CD14-positive monocyte (primary cell): ENCODE measurements around the gene DGKI. TPM values are rescaled to one million over a fixed set of nuclear protein-coding genes. Genes with fewer than 3 reads are reported as not detected.

Experiments used
- DNase-seq, 3 donors: peaks; one replicate each; pipeline ENCODE4 v3.0.0-alpha.2; 2011 to 2022
- H2AFZ ChIP-seq: 2 replicates; pipeline ENCODE4 v1.6.0; 2012; ENCODE audit warnings: mild to moderate bottlenecking, low read depth, low read length, inconsistent platforms; ENCODE audit not compliant: insufficient read depth, poor library complexity, severe bottlenecking
- H3K27ac ChIP-seq, 2 donors: 1 replicate in 1 of 2; 2 replicates in 1 of 2; pipeline ENCODE4 v1.5.1; 2012 to 2013; ENCODE audit warnings: low read length in 2 of 2, control low read depth in 1 of 2, inconsistent platforms in 1 of 2, low read depth in 1 of 2, mild to moderate bottlenecking in 1 of 2
- H3K27me3 ChIP-seq, 2 donors: one replicate each; pipeline versions ENCODE4 v1.6.0 to v1.6.1; 2011 to 2013; ENCODE audit warnings: low read length in 2 of 2; ENCODE audit not compliant: control insufficient read depth in 2 of 2, insufficient read depth in 2 of 2
- H3K36me3 ChIP-seq, 2 donors: replicated peaks in 1 of 2; 1 replicate in 1 of 2; 2 replicates in 1 of 2; pipeline versions ENCODE4 v1.5.1 to v1.6.1; 2012 to 2013; ENCODE audit warnings: low read length in 2 of 2, control low read depth in 1 of 2, inconsistent platforms in 1 of 2, mild to moderate bottlenecking in 1 of 2; ENCODE audit not compliant: insufficient read depth in 2 of 2, control insufficient read depth in 1 of 2
- H3K4me1 ChIP-seq, 2 donors: 1 replicate in 1 of 2; 2 replicates in 1 of 2; pipeline versions ENCODE4 v1.5.1 to v1.6.1; 2012 to 2013; ENCODE audit warnings: low read length in 2 of 2, control low read depth in 1 of 2, inconsistent platforms in 1 of 2, mild to moderate bottlenecking in 1 of 2, moderate library complexity in 1 of 2; ENCODE audit not compliant: insufficient read depth in 2 of 2, control insufficient read depth in 1 of 2
- H3K4me2 ChIP-seq: replicated peaks from 2 replicates; pipeline ENCODE3; 2012; ENCODE audit warnings: low read length, moderate library complexity, mild to moderate bottlenecking; ENCODE audit not compliant: poor library complexity, severe bottlenecking; ENCODE audit errors: extremely low read depth
- H3K4me3 ChIP-seq, 3 experiments: fragments of 200-600 bp in 1 of 3; sonication (generic) in 1 of 3; replicated peaks in 1 of 3; 1 replicate in 2 of 3; 2 replicates in 1 of 3; pipeline ENCODE4 v1.5.1; 2011 to 2013; ENCODE audit warnings: low read length in 3 of 3, mild to moderate bottlenecking in 3 of 3, control low read depth in 2 of 3, low read depth in 2 of 3, inconsistent platforms in 1 of 3, moderate library complexity in 1 of 3
- H3K79me2 ChIP-seq: 2 replicates; pipeline ENCODE4 v1.6.0; 2012; ENCODE audit warnings: mild to moderate bottlenecking, control low read depth, inconsistent platforms, low read length, moderate library complexity; ENCODE audit not compliant: insufficient read depth
- H3K9ac ChIP-seq: 2 replicates; pipeline ENCODE4 v1.6.0; 2017; ENCODE audit warnings: low read length, mild to moderate bottlenecking; ENCODE audit not compliant: insufficient read depth, poor library complexity, severe bottlenecking
- H3K9me3 ChIP-seq, 2 donors: replicated peaks in 1 of 2; 1 replicate in 1 of 2; 2 replicates in 1 of 2; pipeline versions ENCODE4 v1.5.1 to v1.6.1; 2012 to 2013; ENCODE audit warnings: low read length in 2 of 2, control low read depth in 1 of 2; ENCODE audit not compliant: control insufficient read depth in 1 of 2, insufficient read depth in 1 of 2
- H4K20me1 ChIP-seq: 2 replicates; pipeline ENCODE4 v1.6.0; 2012; ENCODE audit warnings: mild to moderate bottlenecking, low read length, control low read depth, moderate library complexity; ENCODE audit not compliant: insufficient read depth
- H3K27ac Mint-ChIP-seq, 7 donors: one replicate each; pipeline ENCODE4 v1.8.0; 2020; ENCODE audit warnings: mild to moderate bottlenecking in 7 of 7, mixed read lengths in 7 of 7, moderate library complexity in 6 of 7, inconsistent platforms in 2 of 7
- H3K27me3 Mint-ChIP-seq, 3 donors: one replicate each; pipeline ENCODE4 v1.8.0; 2021 to 2022; ENCODE audit warnings: low read depth in 3 of 3, mild to moderate bottlenecking in 3 of 3, mixed read lengths in 3 of 3, moderate library complexity in 3 of 3, inconsistent platforms in 1 of 3
- H3K36me3 Mint-ChIP-seq, 2 donors: one replicate each; pipeline ENCODE4 v1.8.0; 2020; ENCODE audit warnings: mixed read lengths in 2 of 2, inconsistent platforms in 1 of 2, mild to moderate bottlenecking in 1 of 2
- H3K4me1 Mint-ChIP-seq: one replicate; pipeline ENCODE4 v1.8.0; 2020; ENCODE audit warnings: mild to moderate bottlenecking, mixed read lengths
- H3K4me3 Mint-ChIP-seq, 2 donors: one replicate each; pipeline ENCODE4 v1.8.0; 2020; ENCODE audit warnings: mild to moderate bottlenecking in 2 of 2, mixed read lengths in 2 of 2, moderate library complexity in 1 of 2
- H3K9me3 Mint-ChIP-seq, 7 donors: one replicate each; pipeline ENCODE4 v1.8.0; 2020 to 2022; ENCODE audit warnings: mixed read lengths in 7 of 7, mild to moderate bottlenecking in 6 of 7, moderate library complexity in 6 of 7, inconsistent platforms in 2 of 7
- CTCF ChIP-seq: fragments of 200-600 bp; IDR thresholded peaks from one replicate; pipeline ENCODE4 v1.8.0; 2022; ENCODE audit warnings: antibody characterized with exemption, mild to moderate bottlenecking
- WGBS: methylation state at CpG from one replicate; pipeline ENCODE4 v1.1.5; 2013; ENCODE audit warnings: missing lambda C conversion rate; ENCODE audit not compliant: insufficient coverage; 5-methylcytosine and 5-hydroxymethylcytosine counted together
- intact Hi-C, 2 donors: fragments of 100-400 bp; cut with micrococcal nuclease; formaldehyde crosslinking; loops; one replicate each; pipeline versions ENCODE4 v1.15.0 to v1.15.1; 2023
- polyA plus RNA-seq, 3 donors: library from polyadenylated mRNA; depleted of rRNA in 1 of 3; unstranded in 2 of 3; stranded (reverse) in 1 of 3; fragments of 300-500 nt in 2 of 3; fragments of >200 nt in 1 of 3; fragmentation: Illumina TruSeq in 2 of 3; gene quantifications; 1 replicate in 2 of 3; 2 replicates in 1 of 3; pipeline ENCODE4 v1.2.3, GENCODE V29; 2012 to 2021

Gene DGKI
- polyA plus RNA-seq, 3 donors = not detected

- peaks cover 17 to 26% (median 19%) of the 10 kb centered on the region in 3 donors for H3K27me3 Mint-ChIP-seq
- H3K79me2 ChIP-seq = no peaks in the 10 kb centered on the region
- H3K4me2 ChIP-seq = no peak overlapping the region
- no peak overlapping the region for H3K27ac ChIP-seq
- H3K4me3 ChIP-seq = no peak overlapping the region
- intact Hi-C loops = no loop called here
- H3K27ac Mint-ChIP-seq = no peak overlapping the region
- no peak overlapping the region for H3K4me3 Mint-ChIP-seq
- no peak overlapping the region for H2AFZ ChIP-seq
- H3K9me3 Mint-ChIP-seq = peaks cover 0 to 4% (median 0%) of the 10 kb centered on the region in 7 donors
- no CpG with 5 or more reads among the region's 1 CpG for WGBS
- no peak for DNase-seq
- TF ChIP-seq CTCF = no peak
- H3K36me3 Mint-ChIP-seq = peaks cover 0 to 8% of the 10 kb centered on the region in 2 donors
- peaks cover 0 to 8% of the 10 kb centered on the region in 2 donors for H3K9me3 ChIP-seq
- no peak overlapping the region for H3K9ac ChIP-seq
- no peaks in the 10 kb centered on the region for H3K4me1 Mint-ChIP-seq
- H3K36me3 ChIP-seq = no peaks in the 10 kb centered on the region
- no peaks in the 10 kb centered on the region for H4K20me1 ChIP-seq
- H3K27me3 ChIP-seq = peaks cover 20% of the 10 kb centered on the region in 2 donors
- no peaks in the 10 kb centered on the region for H3K4me1 ChIP-seq
Observed at GRCh38 chr7:137853053-137853452, 6.3 kb upstream of the DGKI start.

DNA sequence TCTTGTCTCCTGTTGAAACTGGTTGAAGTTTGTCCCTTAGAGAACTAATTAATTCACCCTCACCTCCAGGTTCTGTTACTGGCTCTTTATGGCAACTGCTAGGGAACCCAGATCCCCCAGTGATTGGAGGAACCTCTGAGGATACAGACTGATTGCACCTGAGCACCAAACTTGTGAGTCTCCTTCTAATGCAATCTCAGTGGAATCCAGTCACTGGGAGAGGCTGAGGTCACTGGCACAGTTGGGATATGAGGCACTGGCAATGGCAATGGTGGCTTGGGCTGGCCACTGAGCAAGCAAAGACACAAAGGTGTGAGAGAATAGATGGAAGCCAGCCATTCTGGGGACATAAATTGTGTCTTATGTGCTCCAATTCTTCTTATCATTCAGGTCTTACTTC, 5.3 kb upstream of the DGKI start:
- Histone ChIP-seq H3K4me1 (peaks cover 0 to 2% of the 10 kb centered on the region in 2 donors), H3K79me2 (no peaks in the 10 kb centered on the region)
- H3K36me3 Mint-ChIP-seq = peaks cover 0 to 8% of the 10 kb centered on the region in 2 donors

More for the DNA sequence above, 5.3 kb upstream of the DGKI start:
- intact Hi-C loops = no loop called here
- peaks cover 29% of the 10 kb centered on the region in 2 donors for H3K27me3 ChIP-seq
- Mint-ChIP-seq H3K4me1 (peaks cover 3% of the 10 kb centered on the region), H3K9me3 (peaks cover 0 to 6% (median 0%) of the 10 kb centered on the region in 7 donors), H3K27ac (no peak overlapping the region), H3K27me3 (peaks cover 26 to 35% (median 28%) of the 10 kb centered on the region in 3 donors), H3K4me3 (no peak overlapping the region)
- H3K4me2 ChIP-seq = no peak overlapping the region
- TF ChIP-seq CTCF = no peak
- no peaks in the 10 kb centered on the region for H4K20me1 ChIP-seq
- H3K9me3 ChIP-seq = peaks cover 0 to 18% of the 10 kb centered on the region in 2 donors
- no peaks in the 10 kb centered on the region for H3K36me3 ChIP-seq
- no peak overlapping the region for H3K4me3 ChIP-seq
- no peak for DNase-seq
- no peak overlapping the region for H2AFZ ChIP-seq
- H3K27ac ChIP-seq = no peak overlapping the region
- no peak overlapping the region for H3K9ac ChIP-seq
